BE2C (cell line): ENCODE results near the gene SLC4A8.
A peak's percentile ranks its signal among the peaks of the same experiment; 100 is the strongest.

ENCODE experiments used
- DNase-seq: peaks from one replicate; pipeline ENCODE4 v3.0.0-alpha.2; 2020
- H3K27me3 ChIP-seq: fragments of 250-450 bp; sonication (Bioruptor Pico); 2 replicates; pipeline ENCODE4 v1.5.1; 2020; ENCODE audit warnings: mild to moderate bottlenecking
- H3K36me3 ChIP-seq: fragments of 250-450 bp; sonication (Bioruptor Pico); 2 replicates; pipeline ENCODE4 v1.5.1; 2020; ENCODE audit warnings: mild to moderate bottlenecking
- H3K4me1 ChIP-seq: fragments of 250-450 bp; sonication (Bioruptor Pico); 2 replicates; pipeline ENCODE4 v1.5.1; 2020
- H3K4me3 ChIP-seq: 2 replicates; pipeline ENCODE4 v1.5.1; 2011; ENCODE audit warnings: low read depth, low read length
- H3K9me3 ChIP-seq: fragments of 250-450 bp; sonication (Bioruptor Pico); 2 replicates; pipeline ENCODE4 v1.5.1; 2020
- TF ChIP-seq, protein P1 (sequence below): IDR thresholded peaks from 2 replicates; pipeline ENCODE4 v1.5.1; 2012; ENCODE audit warnings: mild to moderate bottlenecking, low read depth, low read length

Gene SLC4A8

DNA sequence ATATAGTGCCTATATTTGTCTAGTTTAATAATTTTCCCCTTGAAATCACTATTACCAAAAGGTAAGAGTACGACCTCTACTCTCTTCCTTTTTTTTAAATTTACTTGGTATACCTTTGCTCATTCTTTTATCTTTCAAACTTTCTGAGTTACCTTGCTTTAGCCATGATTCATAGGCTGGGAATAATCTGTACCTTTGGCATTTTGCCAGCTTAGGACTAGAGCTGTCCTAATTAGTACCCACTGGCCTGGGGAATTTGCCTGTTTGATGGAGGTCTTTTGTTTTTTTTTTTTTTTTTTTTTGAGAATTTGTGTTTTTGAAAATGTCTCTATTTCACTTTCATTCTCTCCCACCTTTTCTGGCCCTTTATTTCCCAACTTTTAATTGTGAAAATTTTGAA is 8.7 kb upstream of the SLC4A8 start:
- Histone ChIP-seq H3K27me3 (no peaks in the 10 kb centered on the region), H3K4me1 (peaks cover 32% of the 10 kb centered on the region), H3K9me3 (no peaks in the 10 kb centered on the region), H3K4me3 (no peak overlapping the region), H3K36me3 (no peaks in the 10 kb centered on the region)
- no peak for DNase-seq
- TF ChIP-seq, protein P1, sequence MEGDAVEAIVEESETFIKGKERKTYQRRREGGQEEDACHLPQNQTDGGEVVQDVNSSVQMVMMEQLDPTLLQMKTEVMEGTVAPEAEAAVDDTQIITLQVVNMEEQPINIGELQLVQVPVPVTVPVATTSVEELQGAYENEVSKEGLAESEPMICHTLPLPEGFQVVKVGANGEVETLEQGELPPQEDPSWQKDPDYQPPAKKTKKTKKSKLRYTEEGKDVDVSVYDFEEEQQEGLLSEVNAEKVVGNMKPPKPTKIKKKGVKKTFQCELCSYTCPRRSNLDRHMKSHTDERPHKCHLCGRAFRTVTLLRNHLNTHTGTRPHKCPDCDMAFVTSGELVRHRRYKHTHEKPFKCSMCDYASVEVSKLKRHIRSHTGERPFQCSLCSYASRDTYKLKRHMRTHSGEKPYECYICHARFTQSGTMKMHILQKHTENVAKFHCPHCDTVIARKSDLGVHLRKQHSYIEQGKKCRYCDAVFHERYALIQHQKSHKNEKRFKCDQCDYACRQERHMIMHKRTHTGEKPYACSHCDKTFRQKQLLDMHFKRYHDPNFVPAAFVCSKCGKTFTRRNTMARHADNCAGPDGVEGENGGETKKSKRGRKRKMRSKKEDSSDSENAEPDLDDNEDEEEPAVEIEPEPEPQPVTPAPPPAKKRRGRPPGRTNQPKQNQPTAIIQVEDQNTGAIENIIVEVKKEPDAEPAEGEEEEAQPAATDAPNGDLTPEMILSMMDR, result no peak

DNA sequence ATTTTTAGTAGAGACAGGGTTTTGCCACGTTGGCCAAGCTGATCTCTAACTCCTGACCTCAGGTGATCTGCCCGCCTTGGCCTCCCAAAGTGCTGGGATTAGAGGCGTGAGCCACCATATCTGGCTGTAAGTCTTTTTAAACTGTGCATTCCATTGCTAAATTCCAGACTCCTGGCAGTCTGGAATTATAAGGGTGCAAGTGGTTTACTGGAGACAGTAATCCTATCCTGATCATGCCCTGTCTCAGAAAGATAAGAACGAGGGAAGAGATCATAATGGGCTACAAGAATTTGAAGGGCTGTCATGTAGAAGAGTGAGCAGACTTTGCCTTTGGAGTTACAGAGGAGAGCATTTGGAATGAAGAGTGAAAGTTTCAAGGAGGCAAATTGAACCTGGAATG is 6.8 kb upstream of the SLC4A8 start:
- Histone ChIP-seq H3K4me1 (peaks cover 37% of the 10 kb centered on the region), H3K4me3 (peak overlapping the region; percentile 14; the same call in 1 of the 2 replicates), H3K36me3 (no peaks in the 10 kb centered on the region), H3K9me3 (no peaks in the 10 kb centered on the region), H3K27me3 (no peaks in the 10 kb centered on the region)
- TF ChIP-seq, protein P1, result no peak
- DNase-seq, result no peak

DNA sequence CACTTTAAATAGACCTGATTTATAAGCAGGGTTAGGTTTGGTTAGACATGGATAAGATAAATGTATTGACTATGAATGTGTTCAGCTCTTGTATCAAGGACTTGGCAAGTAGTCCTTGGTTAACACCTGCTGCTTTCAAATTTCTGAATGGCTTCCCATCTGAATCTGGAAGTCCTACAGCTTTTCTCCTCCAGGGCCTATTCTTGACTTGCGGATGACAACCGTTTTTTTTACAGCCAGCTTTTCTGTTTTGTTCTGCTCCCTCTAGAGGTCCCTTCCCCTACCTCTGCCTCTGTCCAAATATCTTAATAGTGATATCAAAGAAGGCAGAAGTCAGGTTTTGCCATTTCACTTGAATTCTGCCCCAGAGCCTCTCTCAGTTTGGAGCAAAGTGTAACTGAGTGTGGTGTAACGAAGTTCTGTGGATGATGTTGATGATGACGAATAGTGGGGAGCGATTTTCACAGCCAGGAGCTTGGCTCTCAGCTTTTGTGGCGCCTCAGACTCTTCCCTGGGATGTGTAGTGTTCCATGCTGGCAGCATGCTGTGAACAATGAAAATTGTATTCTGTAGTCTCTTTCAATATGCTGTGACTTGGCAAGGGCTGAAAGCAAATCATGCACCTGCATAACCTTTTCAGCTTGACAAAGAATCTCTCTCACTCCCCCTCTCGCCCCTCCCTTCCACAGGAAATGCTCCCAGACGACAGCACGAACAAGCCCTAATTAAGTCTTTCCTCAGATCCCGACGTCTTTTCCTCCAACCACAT is 5.0 kb upstream of the SLC4A8 start:
- H3K4me3 ChIP-seq, result peak overlapping the region; percentile 14; the same call in 1 of the 2 replicates
- DNase-seq, result no peak
- TF ChIP-seq, protein P1, result peak; percentile 51
- no peaks in the 10 kb centered on the region for H3K9me3 ChIP-seq
- H3K27me3 ChIP-seq, result no peaks in the 10 kb centered on the region
- H3K4me1 ChIP-seq, result peaks cover 33% of the 10 kb centered on the region
- H3K36me3 ChIP-seq, result no peaks in the 10 kb centered on the region

DNA sequence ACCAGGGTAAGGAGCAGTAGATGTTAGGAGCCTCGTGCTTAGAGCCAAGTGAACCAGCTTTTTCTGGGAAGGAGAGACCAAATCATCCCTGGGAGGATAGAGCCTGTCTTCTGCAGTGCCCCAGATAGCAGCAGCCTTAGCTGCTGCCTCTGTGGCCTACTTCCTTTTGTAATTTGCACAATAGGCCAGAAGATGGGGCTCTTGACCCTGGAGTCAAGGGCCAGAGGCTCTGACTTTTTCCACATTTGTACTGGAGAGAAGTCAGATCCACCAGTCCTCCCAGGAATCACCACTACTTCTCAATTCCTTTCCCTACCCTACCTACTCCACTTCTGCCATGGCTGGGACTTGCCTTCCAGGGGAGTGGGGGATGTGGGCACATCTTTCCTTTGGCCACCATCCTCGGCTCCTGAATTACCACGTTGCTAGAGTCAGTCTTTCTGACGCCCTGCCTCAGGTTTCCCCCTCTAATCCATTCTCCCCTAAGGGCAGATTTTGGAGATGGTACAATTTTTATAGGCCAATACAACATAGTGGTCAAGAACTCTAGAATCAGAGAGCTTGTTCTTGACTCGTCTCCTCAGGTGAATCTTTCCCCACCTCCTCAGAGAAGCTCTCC is 3.3 kb upstream of the SLC4A8 start:
- Histone ChIP-seq H3K36me3 (no peaks in the 10 kb centered on the region), H3K27me3 (no peaks in the 10 kb centered on the region)
- TF ChIP-seq, protein P1, result peak; percentile 84

DNA sequence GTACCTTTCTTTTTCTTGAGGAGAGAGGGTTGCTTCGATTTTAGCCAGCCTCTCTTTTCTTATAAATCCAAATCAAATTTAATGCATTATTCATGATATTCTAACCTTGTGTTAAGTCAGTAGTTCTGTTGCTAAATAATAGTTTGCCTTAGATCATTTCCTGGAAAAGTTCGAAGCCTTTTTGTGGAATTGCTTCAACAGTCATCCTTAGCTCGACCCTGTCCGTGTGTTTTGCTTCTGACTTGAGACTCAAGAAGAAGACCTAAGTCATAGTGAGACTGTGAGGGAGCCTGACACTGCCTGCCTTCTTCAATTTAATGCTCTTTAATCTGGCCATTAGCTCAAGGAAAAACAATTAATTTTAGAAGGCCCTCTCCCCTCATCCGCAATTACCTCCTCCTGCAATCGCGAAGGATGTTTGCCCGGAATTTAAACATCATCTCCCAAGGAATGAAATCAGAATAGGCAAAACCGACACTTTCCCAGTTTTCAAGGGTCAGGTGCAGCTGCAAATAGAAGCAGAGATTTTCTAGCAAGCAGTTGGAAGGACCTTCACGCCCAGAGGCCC is 453 bp upstream of the SLC4A8 start:
- no peaks in the 10 kb centered on the region for H3K36me3 ChIP-seq
- no peaks in the 10 kb centered on the region for H3K27me3 ChIP-seq
- TF ChIP-seq, protein P1, result no peak
- peak overlapping the region; percentile 23 for H3K4me3 ChIP-seq
- no peaks in the 10 kb centered on the region for H3K9me3 ChIP-seq
- peaks cover 23% of the 10 kb centered on the region for H3K4me1 ChIP-seq
- no peak for DNase-seq

More for the DNA sequence above, 3.3 kb upstream of the SLC4A8 start:
- H3K4me1 ChIP-seq, result peaks cover 33% of the 10 kb centered on the region
- H3K9me3 ChIP-seq, result no peaks in the 10 kb centered on the region
- DNase-seq, result peak; percentile 70
- no peak overlapping the region for H3K4me3 ChIP-seq
